NCI-H774 (cell line): ENCODE measurements around the gene MYH11.
"Not testable (repeated sequence)": the region's sequence is repeated elsewhere in the genome, so short reads cannot be mapped to it uniquely, and the experiment has no call there.

ENCODE experiments used
- DNase-seq: peaks from one replicate; lab custom pipeline; 2025; lab: John Stamatoyannopoulos, UW

MYH11 gene

GRCh38 chr16:15749985-15750384, 106.8 kb downstream of the MYH11 start:
- no peak for DNase-seq

DNA sequence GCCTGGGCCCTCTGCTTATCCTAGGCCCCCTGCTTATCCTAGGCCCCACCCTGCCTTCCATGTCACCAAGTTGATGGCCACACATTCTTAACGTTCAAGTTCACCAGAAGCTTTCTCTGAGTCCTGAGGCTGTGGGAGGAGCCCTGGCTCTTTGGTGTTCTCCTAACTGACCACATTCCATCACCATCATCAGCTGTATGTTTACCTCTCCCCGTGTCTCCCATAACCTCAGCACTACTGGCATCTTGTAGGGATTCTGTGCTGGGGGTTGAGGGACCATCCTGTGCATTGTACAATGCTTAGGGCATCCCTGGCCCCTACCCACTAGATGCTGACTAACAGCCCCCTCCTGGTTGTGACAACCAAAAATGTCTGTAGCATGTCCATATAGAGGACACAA, 107.5 kb downstream of the MYH11 start:
- DNase-seq, result no peak

DNA sequence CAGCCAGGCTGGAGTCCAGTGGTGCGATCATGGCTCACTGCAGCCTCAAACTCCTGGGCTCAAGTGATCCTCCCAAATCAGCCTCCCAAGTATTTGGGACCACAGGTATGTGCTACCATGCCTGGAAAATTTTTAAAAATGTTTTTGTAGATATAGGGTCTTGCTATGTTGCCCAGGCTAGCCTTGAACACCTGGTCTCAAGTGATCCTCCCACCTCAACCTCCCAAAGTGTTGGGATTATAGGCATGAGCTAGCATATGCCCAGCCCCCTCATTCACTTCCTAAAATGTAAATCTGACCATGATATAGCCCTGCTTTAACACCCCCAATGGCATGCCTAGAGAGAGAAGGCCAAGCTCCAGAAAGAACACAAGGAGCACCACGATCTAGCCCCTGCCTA, 108.2 kb downstream of the MYH11 start:
- DNase-seq, result no peak

GRCh38 chr16:15747937-15748336, 108.9 kb downstream of the MYH11 start:
- DNase-seq, result no peak

- DNase-seq, result no peak
Measured at GRCh38 chr16:15746332-15746731, 110.5 kb downstream of the MYH11 start.

DNA sequence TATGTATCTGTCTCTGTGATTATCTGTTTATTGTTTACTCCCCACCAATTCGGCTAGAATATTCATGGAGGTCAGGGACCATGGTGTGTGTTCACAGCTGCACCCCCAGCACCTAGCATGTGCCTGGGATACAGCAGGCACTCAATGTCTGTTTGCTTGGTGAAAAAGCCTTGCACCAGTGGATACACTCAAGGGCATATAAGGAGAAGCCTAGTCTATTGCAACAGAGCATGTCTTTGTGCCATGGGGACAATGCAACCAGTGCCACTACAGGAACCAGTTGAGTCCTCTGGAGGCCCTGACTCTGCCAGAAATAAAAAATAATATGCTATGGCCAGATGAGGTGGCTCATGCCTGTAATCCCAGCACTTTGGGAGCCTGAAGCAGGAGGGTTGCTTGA, 113.2 kb downstream of the MYH11 start:
- DNase-seq, result no peak

GRCh38 chr16:15742716-15743115, 114.1 kb downstream of the MYH11 start:
- DNase-seq, result no peak

- DNase-seq, result no peak
Measured at GRCh38 chr16:15741207-15741871, 115.5 kb downstream of the MYH11 start.

DNA sequence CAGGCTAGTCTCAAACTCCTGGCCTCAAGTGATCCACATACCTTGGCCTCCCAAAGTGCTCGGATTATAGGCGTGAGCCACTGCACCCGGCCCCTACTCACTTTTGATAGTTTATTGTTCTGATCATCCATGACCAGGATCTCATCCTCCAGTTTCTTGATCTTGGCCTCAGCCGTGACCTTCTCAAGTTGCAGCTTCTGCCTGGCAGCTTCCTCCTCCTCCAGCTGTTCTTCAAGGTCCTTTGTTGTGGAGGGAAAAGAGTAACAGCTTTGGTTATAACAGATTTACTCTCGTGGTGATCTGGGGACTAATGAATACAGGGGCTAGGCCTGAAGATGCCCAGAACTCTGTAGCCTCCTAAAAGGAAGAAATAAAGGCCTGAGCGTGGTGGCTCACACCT, 116.9 kb downstream of the MYH11 start:
- no peak for DNase-seq

- no peak for DNase-seq
Measured at GRCh38 chr16:15739464-15739863, 117.4 kb downstream of the MYH11 start.

- DNase-seq, result no peak
Measured at GRCh38 chr16:15737140-15737644, 119.6 kb downstream of the MYH11 start.

GRCh38 chr16:15736529-15736928, 120.3 kb downstream of the MYH11 start:
- no peak for DNase-seq

DNA sequence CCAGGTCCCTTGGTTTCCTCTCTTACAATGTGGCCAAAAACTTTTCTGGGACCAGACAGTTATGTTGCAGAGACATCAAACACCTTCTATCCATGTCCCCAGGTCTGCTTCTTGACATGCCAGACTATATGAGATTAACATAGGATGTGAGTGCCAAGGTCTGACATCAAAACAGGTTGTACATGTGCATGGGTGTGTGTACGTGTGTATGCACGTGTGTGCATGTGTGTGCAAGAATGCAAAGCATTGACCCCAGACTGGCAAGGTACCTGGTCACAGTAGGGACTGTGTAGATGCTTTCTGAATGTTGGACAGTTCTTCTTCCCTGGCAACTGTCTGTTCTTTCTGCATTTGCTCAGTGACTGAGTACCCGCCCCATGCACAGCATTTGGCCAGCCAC, 121.2 kb downstream of the MYH11 start:
- no peak for DNase-seq

- no peak for DNase-seq
Measured at GRCh38 chr16:15732416-15732815, 124.4 kb downstream of the MYH11 start.

DNA sequence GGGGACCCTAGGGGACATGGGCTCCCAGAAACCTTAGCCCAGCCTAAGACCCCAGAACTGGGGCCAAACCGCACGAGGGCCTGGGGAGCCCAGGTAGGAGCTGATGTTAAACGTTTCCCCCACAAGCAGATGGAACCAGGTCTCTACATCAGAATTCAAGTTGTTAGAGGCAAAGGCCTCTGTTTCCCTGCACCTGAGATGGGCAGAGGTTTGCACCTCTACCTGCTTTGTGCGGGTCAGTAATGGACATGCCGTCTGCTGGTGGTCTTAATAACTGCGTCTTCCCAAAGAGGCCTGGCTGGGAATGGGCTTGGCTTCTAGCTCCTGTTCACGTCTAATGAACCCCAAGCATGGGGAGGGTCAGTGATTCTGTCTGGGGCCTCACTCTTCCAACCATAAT, 127.7 kb downstream of the MYH11 start:
- DNase-seq, result no peak

GRCh38 chr16:15727697-15728096, 129.1 kb downstream of the MYH11 start:
- not testable (repeated sequence) for DNase-seq

DNA sequence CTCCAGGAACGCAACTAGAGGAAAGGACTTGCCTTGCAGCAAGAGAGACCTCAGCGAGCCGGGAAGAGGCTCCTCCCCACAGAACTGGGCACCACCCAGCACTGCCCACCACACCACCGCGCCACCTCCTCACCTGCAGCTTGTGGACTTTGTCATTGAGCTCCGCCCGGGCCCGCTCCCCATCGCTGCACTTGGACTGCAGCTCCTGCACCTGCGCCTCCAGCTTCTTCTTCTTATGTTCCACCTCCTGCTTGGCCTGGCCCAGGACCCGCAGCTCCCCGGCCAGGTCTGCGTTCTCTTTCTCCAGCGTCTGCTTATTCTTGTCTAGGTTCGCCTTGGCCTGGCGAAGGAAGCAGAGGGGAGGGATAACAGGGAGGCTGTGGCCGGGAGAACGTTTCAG, 130.1 kb downstream of the MYH11 start:
- no peak for DNase-seq

GRCh38 chr16:15725641-15726240, 131.1 kb downstream of the MYH11 start:
- DNase-seq, result no peak

- no peak for DNase-seq
Measured at GRCh38 chr16:15723808-15724207, 133.0 kb downstream of the MYH11 start.

- DNase-seq, result no peak
Measured at GRCh38 chr16:15721018-15721417, 135.8 kb downstream of the MYH11 start.

DNA sequence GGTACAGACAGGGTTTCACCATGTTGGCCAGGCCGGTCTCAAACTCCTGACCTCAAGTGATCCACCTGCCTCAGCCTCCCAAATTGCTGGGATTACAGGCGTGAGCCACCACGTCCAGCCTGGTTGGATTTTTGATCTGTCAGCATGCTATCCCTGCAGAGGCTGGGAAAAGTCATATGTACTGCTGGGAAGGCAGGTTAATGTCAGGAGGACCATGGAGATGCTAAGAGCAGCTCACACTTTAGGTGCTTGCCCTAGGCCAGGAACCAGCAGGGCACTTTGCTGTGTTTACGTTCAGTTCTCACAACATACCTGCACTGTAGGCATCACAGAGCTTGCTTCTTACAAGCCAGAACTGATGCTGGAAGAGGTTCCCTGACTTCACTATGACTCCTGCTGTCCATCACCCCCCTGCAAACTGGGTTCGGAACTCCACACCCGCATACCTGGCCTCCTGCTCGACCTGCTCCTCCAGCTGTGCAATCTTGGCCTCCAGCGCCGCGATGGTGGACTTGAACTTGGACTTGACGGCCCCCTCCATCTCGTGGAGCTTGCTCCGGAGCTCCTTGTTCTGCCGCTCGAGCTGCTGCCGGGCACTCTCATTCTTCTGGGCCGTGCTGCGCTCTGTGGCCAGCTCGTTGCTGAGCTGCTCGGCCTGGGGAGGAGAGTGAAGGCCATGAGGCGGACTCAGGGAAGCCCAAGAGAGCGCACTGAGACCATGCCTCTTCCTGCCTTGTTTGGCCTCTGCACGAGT, 140.0 kb downstream of the MYH11 start:
- no peak for DNase-seq

DNA sequence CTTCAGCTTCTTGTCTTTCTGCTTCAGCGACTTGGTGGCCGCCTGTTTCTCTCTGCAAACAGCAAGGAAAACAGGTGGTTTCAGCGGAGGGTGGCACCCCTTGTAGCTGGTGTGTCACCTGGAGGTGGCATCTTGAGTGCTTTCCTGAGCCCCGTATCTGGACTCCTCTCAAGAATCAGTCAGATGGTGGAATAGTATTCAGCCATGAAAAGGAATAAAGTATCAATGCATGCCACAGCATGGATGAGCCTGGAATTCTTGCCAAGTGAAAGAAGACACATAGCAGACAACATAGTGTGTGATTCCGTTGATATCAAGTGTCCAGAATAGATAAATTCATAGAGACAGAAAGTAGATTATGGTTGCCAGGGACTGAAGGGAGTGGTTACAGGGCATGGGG, 141.6 kb downstream of the MYH11 start:
- DNase-seq, result no peak
